Lower lobe of right lung (tissue), 2 donors: ENCODE measurements around the gene RPL39L. TPM values are rescaled to one million over a fixed set of nuclear protein-coding genes. Genes with fewer than 3 reads are reported as not detected.

ENCODE experiments used
- ATAC-seq, 2 donors: fragments of 200-7000 bp; cut with Tn5 transposase; one replicate each; pipeline ENCODE4 v1.9.1; 2020 to 2022; ENCODE audit warnings: mild to moderate bottlenecking in 2 of 2, moderate library complexity in 2 of 2
- DNase-seq: peaks from one replicate; pipeline ENCODE4 v3.0.0-alpha.2; 2020
- H3K27ac ChIP-seq: fragments of 200-600 bp; one replicate; pipeline ENCODE4 v1.8.0; 2022
- H3K27me3 ChIP-seq: fragments of 200-600 bp; one replicate; pipeline ENCODE4 v1.8.0; 2022; ENCODE audit warnings: low read depth
- H3K36me3 ChIP-seq: fragments of 200-600 bp; one replicate; pipeline ENCODE4 v1.8.0; 2022; ENCODE audit warnings: mild to moderate bottlenecking
- H3K4me1 ChIP-seq: fragments of 200-600 bp; one replicate; pipeline ENCODE4 v1.8.0; 2022
- H3K4me3 ChIP-seq: fragments of 200-600 bp; one replicate; pipeline ENCODE4 v1.8.0; 2022; ENCODE audit warnings: mild to moderate bottlenecking
- H3K9me3 ChIP-seq: fragments of 200-600 bp; one replicate; pipeline ENCODE4 v1.8.0; 2022
- CTCF ChIP-seq: fragments of 200-600 bp; IDR thresholded peaks from one replicate; pipeline ENCODE4 v1.8.0; 2022; ENCODE audit warnings: antibody characterized with exemption, mild to moderate bottlenecking
- intact Hi-C: fragments of 100-400 bp; cut with DNase I; formaldehyde crosslinking; loops from one replicate; pipeline ENCODE4 v1.11.0; 2022
- total RNA-seq: library from RNA; stranded (reverse); fragmentation: NEBNext Ultra II Directional; extraction: Animal tissue kit (Norgen Biotek cat#: 25700); gene quantifications from one replicate; pipeline ENCODE4 v1.2.1, GENCODE V29; 2021
- donor health status: DM: no; HTN: yes; CAD: no; lungs with severe emphysema.

RPL39L gene
- total RNA-seq, 1 donor from 2014 or later: 4.8 TPM

GRCh38 chr3:187150599-187150998 is 11.3 kb upstream of the RPL39L start:
- Histone ChIP-seq H3K27ac (no peak overlapping the region), H3K4me3 (no peak overlapping the region)
- intact Hi-C loops: no loop called here

GRCh38 chr3:187150186-187150585 is 10.9 kb upstream of the RPL39L start:
- no peak overlapping the region for H3K4me3 ChIP-seq
- intact Hi-C loops: no loop called here
- TF ChIP-seq CTCF: no peak
- DNase-seq: no peak
- no peaks in the 10 kb centered on the region for H3K36me3 ChIP-seq
- no peaks in the 10 kb centered on the region for H3K9me3 ChIP-seq
- H3K27me3 ChIP-seq: no peaks in the 10 kb centered on the region
- H3K27ac ChIP-seq: no peak overlapping the region
- no peaks in the 10 kb centered on the region for H3K4me1 ChIP-seq
- ATAC-seq: no peak

More at GRCh38 chr3:187150599-187150998, 11.3 kb upstream of the RPL39L start:
- no peaks in the 10 kb centered on the region for H3K9me3 ChIP-seq
- no peak for ATAC-seq
- H3K4me1 ChIP-seq: no peaks in the 10 kb centered on the region
- peak; percentile 54 for DNase-seq
- no peaks in the 10 kb centered on the region for H3K27me3 ChIP-seq
- no peaks in the 10 kb centered on the region for H3K36me3 ChIP-seq
- TF ChIP-seq CTCF: peak; percentile 13

GRCh38 chr3:187146389-187146788 is 7.1 kb upstream of the RPL39L start:
- intact Hi-C loops: no loop called here
- no peak for TF ChIP-seq CTCF
- H3K4me3 ChIP-seq: no peak overlapping the region
- H3K9me3 ChIP-seq: no peaks in the 10 kb centered on the region
- H3K4me1 ChIP-seq: no peaks in the 10 kb centered on the region
- no peaks in the 10 kb centered on the region for H3K36me3 ChIP-seq
- H3K27ac ChIP-seq: no peak overlapping the region
- H3K27me3 ChIP-seq: no peaks in the 10 kb centered on the region
- no peak for DNase-seq
- ATAC-seq: no peak

GRCh38 chr3:187145149-187145895 is 6.0 kb upstream of the RPL39L start:
- ATAC-seq: no peak
- no peak for TF ChIP-seq CTCF

GRCh38 chr3:187139895-187140253 is 578 bp upstream of the RPL39L start:
- H3K4me3 ChIP-seq: peak overlapping the region; percentile 58
- H3K4me1 ChIP-seq: peaks cover 13% of the 10 kb centered on the region
- H3K9me3 ChIP-seq: no peaks in the 10 kb centered on the region
- intact Hi-C loops: no loop called here
- no peak for ATAC-seq
- peak overlapping the region; percentile 59 for H3K27ac ChIP-seq
- DNase-seq: no peak
- peak; percentile 6 for TF ChIP-seq CTCF
- H3K27me3 ChIP-seq: no peaks in the 10 kb centered on the region
- H3K36me3 ChIP-seq: no peaks in the 10 kb centered on the region

More at GRCh38 chr3:187145149-187145895, 6.0 kb upstream of the RPL39L start:
- Histone ChIP-seq H3K4me1 (no peaks in the 10 kb centered on the region), H3K27me3 (no peaks in the 10 kb centered on the region), H3K4me3 (no peak overlapping the region), H3K9me3 (no peaks in the 10 kb centered on the region), H3K27ac (no peak overlapping the region), H3K36me3 (no peaks in the 10 kb centered on the region)
- no peak for DNase-seq
- intact Hi-C loops: no loop called here
